ENCODE data around the gene RAB10. TPM values are rescaled to one million over a fixed set of nuclear protein-coding genes. Genes with fewer than 3 reads are reported as not detected.

The RAB10 gene
- polyA plus RNA-seq, 1 donor (not counting 4 experiments of a cell fraction or from before 2014, with no cell fraction given), result 252 TPM

GRCh38 chr2:26161926-26162325 is 128.0 kb downstream of the RAB10 start:
- H3K9me3 ChIP-seq (ENCODE audit: control insufficient read depth, low read depth, low read length), result no peaks in the 10 kb centered on the region
- H3K4me3 ChIP-seq (ENCODE audit: control insufficient read depth in 2 of 3, extremely low read depth in 1 of 3, insufficient read depth in 2 of 3, low read depth in 1 of 3, low read length in 3 of 3), result no peak overlapping the region
- no peak overlapping the region for H2AFZ ChIP-seq (ENCODE audit: control insufficient read depth, low read length)
- TF ChIP-seq EZH2 (IDR thresholded peaks at IDR 0.05; ENCODE audit: low read length) (no peak), CTCF (optimal IDR thresholded peaks at IDR 0.05 in 1 of 3, IDR thresholded peaks at IDR 0.05 in 1 of 3, conservative IDR thresholded peaks at IDR 0.05 in 1 of 3; ENCODE audit: extremely low read depth in 1 of 3, insufficient read depth in 2 of 3, low read length in 3 of 3) (no peak)
- dilution Hi-C loops (cut with MboI; ENCODE audit: extremely low pct_ligation_motif_present, low sequenced_read_pairs), result no loop called here
- no peak overlapping the region for H3K4me2 ChIP-seq (ENCODE audit: control insufficient read depth, extremely low read depth, insufficient read depth, low read depth, low read length)
- H3K79me2 ChIP-seq (ENCODE audit: control insufficient read depth, insufficient read depth, low read length), result no peaks in the 10 kb centered on the region
- H3K27me3 ChIP-seq (ENCODE audit: control insufficient read depth, extremely low read depth, insufficient read depth, low read length), result no peaks in the 10 kb centered on the region
- H3K9ac ChIP-seq (ENCODE audit: control insufficient read depth, extremely low read depth, insufficient read depth, low read length), result no peak overlapping the region
- DNase-seq (ENCODE audit: low read depth, low spot score), result no peak
- H3K9me1 ChIP-seq (ENCODE audit: control insufficient read depth, extremely low read depth, insufficient read depth, low read length), result no peaks in the 10 kb centered on the region
- no peak overlapping the region for H3K27ac ChIP-seq (ENCODE audit: control insufficient read depth, insufficient read depth, low read length)
- no peaks in the 10 kb centered on the region for H4K20me1 ChIP-seq (ENCODE audit: control insufficient read depth, extremely low read depth, insufficient read depth, low read length)
- no peaks in the 10 kb centered on the region for H3K36me3 ChIP-seq (ENCODE audit: control insufficient read depth in 2 of 2, extremely low read depth in 1 of 2, insufficient read depth in 2 of 2, low read length in 2 of 2)
- no peaks in the 10 kb centered on the region for H3K4me1 ChIP-seq (ENCODE audit: control insufficient read depth, extremely low read depth, insufficient read depth, low read length)
- no peak for FAIRE-seq

- dilution Hi-C loops (cut with MboI; ENCODE audit: extremely low pct_ligation_motif_present, low sequenced_read_pairs), result no loop called here
- FAIRE-seq, result no peak
- TF ChIP-seq CTCF (optimal IDR thresholded peaks at IDR 0.05 in 1 of 3, IDR thresholded peaks at IDR 0.05 in 1 of 3, conservative IDR thresholded peaks at IDR 0.05 in 1 of 3; ENCODE audit: extremely low read depth in 1 of 3, insufficient read depth in 2 of 3, low read length in 3 of 3), result no peak
- no peak for TF ChIP-seq EZH2 (IDR thresholded peaks at IDR 0.05; ENCODE audit: low read length)
Observed at GRCh38 chr2:26162963-26163362, 129.1 kb downstream of the RAB10 start.

More at GRCh38 chr2:26162963-26163362, 129.1 kb downstream of the RAB10 start:
- H3K9ac ChIP-seq (ENCODE audit: control insufficient read depth, extremely low read depth, insufficient read depth, low read length), result no peak overlapping the region
- H4K20me1 ChIP-seq (ENCODE audit: control insufficient read depth, extremely low read depth, insufficient read depth, low read length), result no peaks in the 10 kb centered on the region
- H3K9me1 ChIP-seq (ENCODE audit: control insufficient read depth, extremely low read depth, insufficient read depth, low read length), result no peaks in the 10 kb centered on the region
- no peaks in the 10 kb centered on the region for H3K9me3 ChIP-seq (ENCODE audit: control insufficient read depth, low read depth, low read length)
- DNase-seq (ENCODE audit: low read depth, low spot score), result no peak
- no peak overlapping the region for H3K27ac ChIP-seq (ENCODE audit: control insufficient read depth, insufficient read depth, low read length)
- no peak overlapping the region for H3K4me2 ChIP-seq (ENCODE audit: control insufficient read depth, extremely low read depth, insufficient read depth, low read depth, low read length)
- H3K4me3 ChIP-seq (ENCODE audit: control insufficient read depth in 2 of 3, extremely low read depth in 1 of 3, insufficient read depth in 2 of 3, low read depth in 1 of 3, low read length in 3 of 3), result no peak overlapping the region
- H3K79me2 ChIP-seq (ENCODE audit: control insufficient read depth, insufficient read depth, low read length), result no peaks in the 10 kb centered on the region
- H3K36me3 ChIP-seq (ENCODE audit: control insufficient read depth in 2 of 2, extremely low read depth in 1 of 2, insufficient read depth in 2 of 2, low read length in 2 of 2), result no peaks in the 10 kb centered on the region
- H3K4me1 ChIP-seq (ENCODE audit: control insufficient read depth, extremely low read depth, insufficient read depth, low read length), result no peaks in the 10 kb centered on the region
- H3K27me3 ChIP-seq (ENCODE audit: control insufficient read depth, extremely low read depth, insufficient read depth, low read length), result no peaks in the 10 kb centered on the region
- no peak overlapping the region for H2AFZ ChIP-seq (ENCODE audit: control insufficient read depth, low read length)

All from keratinocyte (primary cell).